HCT116 (cell line): ENCODE measurements around the gene COG2.

Experiments used
- CTCF ChIP-seq, 3 experiments: fragments of 200-600 bp in 1 of 3; sonication (generic) in 1 of 3; IDR thresholded peaks in 2 of 3; conservative IDR thresholded peaks in 1 of 3; 2 replicates each; pipeline ENCODE4 v1.5.1; 2012 to 2017; ENCODE audit warnings: low read depth in 2 of 3, low read length in 2 of 3, antibody characterized with exemption in 1 of 3, borderline replicate concordance in 1 of 3, control low read depth in 1 of 3, mild to moderate bottlenecking in 1 of 3, mixed read lengths in 1 of 3, mixed run types in 1 of 3, moderate library complexity in 1 of 3; ENCODE audit not compliant: insufficient read depth in 1 of 3
- EGR1 ChIP-seq: IDR thresholded peaks from 2 replicates; pipeline ENCODE4 v1.6.1; 2012; ENCODE audit warnings: low read depth
- ELF1 ChIP-seq: IDR thresholded peaks from 2 replicates; pipeline ENCODE4 v1.6.1; 2012; ENCODE audit warnings: low read depth, borderline replicate concordance
- EZH2 ChIP-seq: fragments of 200-600 bp; sonication (generic); IDR thresholded peaks from 2 replicates; pipeline ENCODE4 v1.6.1; 2017; ENCODE audit warnings: antibody characterized with exemption, mixed run types
- EZH2phosphoT487 ChIP-seq: fragments of 200-600 bp; IDR thresholded peaks from 2 replicates; pipeline ENCODE4 v1.6.1; 2018; ENCODE audit warnings: antibody characterized with exemption, borderline replicate concordance
- POLR2A ChIP-seq: IDR thresholded peaks from 2 replicates; pipeline ENCODE4 v1.7.0; 2011; ENCODE audit warnings: borderline replicate concordance; ENCODE audit not compliant: insufficient read depth, insufficient read length; ENCODE audit errors: extremely low read depth
- POLR2AphosphoS5 ChIP-seq: IDR thresholded peaks from 2 replicates; pipeline ENCODE4 v1.6.1; 2011; ENCODE audit warnings: mild to moderate bottlenecking, low read depth, low read length, moderate library complexity
- RAD21 ChIP-seq: IDR thresholded peaks from 2 replicates; pipeline ENCODE4 v1.6.1; 2012; ENCODE audit warnings: low read depth, mild to moderate bottlenecking
- SIN3A ChIP-seq: IDR thresholded peaks from 2 replicates; pipeline ENCODE4 v1.6.1; 2012; ENCODE audit warnings: low read depth
- TCF7L2 ChIP-seq: IDR thresholded peaks from 2 replicates; pipeline ENCODE4 v1.7.0; 2011; ENCODE audit warnings: borderline replicate concordance, inconsistent platforms; ENCODE audit not compliant: insufficient read depth, insufficient read length; ENCODE audit errors: extremely low read depth
- ZNF274 ChIP-seq: fragments of 200-500 bp; sonication (Bioruptor generic); IDR thresholded peaks from 2 replicates; pipeline ENCODE4 v1.6.1; 2014; ENCODE audit warnings: mild to moderate bottlenecking, low read depth, low read length, inconsistent platforms
- TF ChIP-seq, protein P1 (sequence below): IDR thresholded peaks from 2 replicates; pipeline ENCODE4 v1.6.1; 2012; ENCODE audit warnings: low read depth

- TF ChIP-seq CTCF (IDR thresholded peaks at IDR 0.05 in 2 of 3, conservative IDR thresholded peaks at IDR 0.05 in 1 of 3; ENCODE audit: borderline replicate concordance in 1 of 3, insufficient read depth in 1 of 3, low read depth in 2 of 3, low read length in 2 of 3) (no peak), TCF7L2 (no peak), POLR2A (no peak), EZH2 (no peak), EGR1 (no peak), EZH2phosphoT487 (no peak), SIN3A (no peak), RAD21 (no peak), ELF1 (no peak), ZNF274 (no peak), POLR2AphosphoS5 (no peak)
- TF ChIP-seq, protein P1, sequence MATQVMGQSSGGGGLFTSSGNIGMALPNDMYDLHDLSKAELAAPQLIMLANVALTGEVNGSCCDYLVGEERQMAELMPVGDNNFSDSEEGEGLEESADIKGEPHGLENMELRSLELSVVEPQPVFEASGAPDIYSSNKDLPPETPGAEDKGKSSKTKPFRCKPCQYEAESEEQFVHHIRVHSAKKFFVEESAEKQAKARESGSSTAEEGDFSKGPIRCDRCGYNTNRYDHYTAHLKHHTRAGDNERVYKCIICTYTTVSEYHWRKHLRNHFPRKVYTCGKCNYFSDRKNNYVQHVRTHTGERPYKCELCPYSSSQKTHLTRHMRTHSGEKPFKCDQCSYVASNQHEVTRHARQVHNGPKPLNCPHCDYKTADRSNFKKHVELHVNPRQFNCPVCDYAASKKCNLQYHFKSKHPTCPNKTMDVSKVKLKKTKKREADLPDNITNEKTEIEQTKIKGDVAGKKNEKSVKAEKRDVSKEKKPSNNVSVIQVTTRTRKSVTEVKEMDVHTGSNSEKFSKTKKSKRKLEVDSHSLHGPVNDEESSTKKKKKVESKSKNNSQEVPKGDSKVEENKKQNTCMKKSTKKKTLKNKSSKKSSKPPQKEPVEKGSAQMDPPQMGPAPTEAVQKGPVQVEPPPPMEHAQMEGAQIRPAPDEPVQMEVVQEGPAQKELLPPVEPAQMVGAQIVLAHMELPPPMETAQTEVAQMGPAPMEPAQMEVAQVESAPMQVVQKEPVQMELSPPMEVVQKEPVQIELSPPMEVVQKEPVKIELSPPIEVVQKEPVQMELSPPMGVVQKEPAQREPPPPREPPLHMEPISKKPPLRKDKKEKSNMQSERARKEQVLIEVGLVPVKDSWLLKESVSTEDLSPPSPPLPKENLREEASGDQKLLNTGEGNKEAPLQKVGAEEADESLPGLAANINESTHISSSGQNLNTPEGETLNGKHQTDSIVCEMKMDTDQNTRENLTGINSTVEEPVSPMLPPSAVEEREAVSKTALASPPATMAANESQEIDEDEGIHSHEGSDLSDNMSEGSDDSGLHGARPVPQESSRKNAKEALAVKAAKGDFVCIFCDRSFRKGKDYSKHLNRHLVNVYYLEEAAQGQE = no peak
Measured at GRCh38 chr1:230626232-230626631, 16.0 kb upstream of the COG2 start.
